K562 (cell line): Measurements from ENCODE around the gene SP6. TPM values are rescaled to one million over a fixed set of nuclear protein-coding genes. Genes with fewer than 3 reads are reported as not detected.
A peak's percentile ranks its signal among the peaks of the same experiment; 100 is the strongest.

Experiments
- BRF2 ChIP-seq: IDR thresholded peaks from 3 replicates; pipeline ENCODE4 v1.6.1; 2011; ENCODE audit warnings: borderline replicate concordance, mild to moderate bottlenecking; ENCODE audit not compliant: insufficient read length, insufficient read depth
- CBFA2T3 ChIP-seq: fragments of 450-650 bp; IDR thresholded peaks from 2 replicates; pipeline ENCODE4 v1.6.1; 2017
- ETV6 ChIP-seq, 3 experiments: fragments of 150-350 bp in 1 of 3; sonication (generic) in 1 of 3; formaldehyde crosslinking in 1 of 3; IDR thresholded peaks; 2 replicates each; pipeline versions ENCODE4 v1.6.1 to v1.8.0; 2014 to 2022; ENCODE audit warnings: borderline replicate concordance in 2 of 3, low read depth in 2 of 3, antibody characterized with exemption in 1 of 3, low read length in 1 of 3, mild to moderate bottlenecking in 1 of 3, missing genetic modification reagents in 1 of 3
- HLTF ChIP-seq: fragments of 450-650 bp; IDR thresholded peaks from 2 replicates; pipeline ENCODE4 v1.6.1; 2016
- ILK ChIP-seq: fragments of 450-650 bp; IDR thresholded peaks from 2 replicates; pipeline ENCODE4 v1.6.1; 2016; ENCODE audit warnings: missing genetic modification characterization, low read depth, mild to moderate bottlenecking, missing compliant biosample characterization, moderate library complexity, borderline replicate concordance
- MXD1 ChIP-seq: fragments of 250-450 bp; sonication (Bioruptor Pico); IDR thresholded peaks from 2 replicates; pipeline ENCODE4 v1.8.0; 2021; ENCODE audit warnings: borderline replicate concordance, mild to moderate bottlenecking, moderate library complexity; ENCODE audit not compliant: poor library complexity, severe bottlenecking
- NFATC3 ChIP-seq: fragments of 450-650 bp; IDR thresholded peaks from 2 replicates; pipeline ENCODE4 v1.6.1; 2017; ENCODE audit warnings: mild to moderate bottlenecking
- PTTG1 ChIP-seq: fragments of 450-650 bp; IDR thresholded peaks from 2 replicates; pipeline ENCODE4 v1.6.1; 2016; ENCODE audit warnings: low read depth, mild to moderate bottlenecking, missing genetic modification characterization, missing compliant biosample characterization
- RBM15 ChIP-seq: fragments of 200-400 bp; formaldehyde crosslinking; IDR thresholded peaks from 2 replicates; pipeline ENCODE4 v1.6.1; 2018; ENCODE audit warnings: mild to moderate bottlenecking, low read length, moderate library complexity; ENCODE audit not compliant: insufficient read depth
- RUNX1 ChIP-seq: sonication (generic); IDR thresholded peaks from 2 replicates; pipeline ENCODE4 v1.6.1; 2016; ENCODE audit warnings: antibody characterized with exemption, low read depth
- STAT6 ChIP-seq: sonication (generic); formaldehyde crosslinking; IDR thresholded peaks from 2 replicates; pipeline ENCODE4 v1.8.1; 2023; ENCODE audit warnings: mild to moderate bottlenecking, missing genetic modification reagents
- TEAD4 ChIP-seq, 2 experiments: sonication (generic) in 1 of 2; formaldehyde crosslinking in 1 of 2; IDR thresholded peaks; 2 replicates each; pipeline versions ENCODE4 v1.6.1 to v1.8.0; 2012 to 2022; ENCODE audit warnings: borderline replicate concordance in 1 of 2, inconsistent platforms in 1 of 2, low read length in 1 of 2, mild to moderate bottlenecking in 1 of 2, missing genetic modification reagents in 1 of 2
- U2AF2 ChIP-seq: fragments of 200-400 bp; formaldehyde crosslinking; optimal IDR thresholded peaks from 2 replicates; pipeline ENCODE3; 2017; ENCODE audit warnings: low read depth, mild to moderate bottlenecking, low read length
- YY1 ChIP-seq, 3 experiments: IDR thresholded peaks; 2 replicates each; pipeline ENCODE4 v1.6.1; 2011; ENCODE audit warnings: low read length in 2 of 3, mild to moderate bottlenecking in 2 of 3, moderate library complexity in 2 of 3, borderline replicate concordance in 1 of 3, control low read depth in 1 of 3, low read depth in 1 of 3; ENCODE audit not compliant: insufficient read depth in 3 of 3, insufficient replicate concordance in 2 of 3, control insufficient read depth in 1 of 3, insufficient read length in 1 of 3; ENCODE audit errors: extremely low read depth in 1 of 3
- ZHX1 ChIP-seq: fragments of 150-350 bp; conservative IDR thresholded peaks from 2 replicates; pipeline ENCODE4 v1.6.1; 2014; ENCODE audit warnings: low read length
- ZNF253 ChIP-seq: fragments of 250-450 bp; sonication (Bioruptor Pico); conservative IDR thresholded peaks from 2 replicates; pipeline ENCODE4 v1.6.1; 2021; ENCODE audit warnings: mild to moderate bottlenecking
- ZNF707 ChIP-seq: fragments of 250-450 bp; sonication (Bioruptor Pico); conservative IDR thresholded peaks from 2 replicates; pipeline ENCODE4 v1.8.0; 2022; ENCODE audit warnings: inconsistent platforms, mild to moderate bottlenecking, moderate library complexity
- polyA plus RNA-seq, 8 experiments: library from polyadenylated mRNA; depleted of rRNA in 4 of 8; stranded (reverse) in 5 of 8; unstranded in 3 of 8; fragments of >200 nt; fragmentation: Nextera tagmentation in 2 of 8; fragmentation: Illumina TruSeq in 1 of 8; extraction: Ambion mirVana in 2 of 8; extraction: Trizol in 1 of 8; gene quantifications; 2 replicates each; pipeline versions ENCODE4 v1.2.1 to v1.2.3, GENCODE V29; 2011 to 2014; ENCODE audit warnings: inconsistent platforms in 1 of 8, missing spikeins in 1 of 8
- total RNA-seq, 7 experiments: library from RNA; depleted of rRNA in 6 of 7; stranded (reverse); fragments of >200 nt in 6 of 7; fragmentation: Illumina TruSeq in 2 of 7; extraction: Trizol in 2 of 7; gene quantifications; 2 replicates each; pipeline versions ENCODE4 v1.2.1 to v1.2.3, GENCODE V29; 2011 to 2021; ENCODE audit warnings: low replicate concordance in 1 of 7
- TF ChIP-seq, protein P1 (sequence below): fragments of 450-650 bp; formaldehyde crosslinking; IDR thresholded peaks from 2 replicates; pipeline ENCODE4 v1.4.0; 2022; ENCODE audit warnings: missing genetic modification characterization

Gene SP6
- total and polyA plus RNA-seq, 9 of the 15 experiments (the other 6 are each of a cell fraction or from before 2014, with no cell fraction given), result 0.11 to 7.9 (median 2.2) TPM

GRCh38 chr17:47866941-47867340 lies 16.0 kb upstream of the SP6 start (continued):
- no peak for TF ChIP-seq YY1 (IDR thresholded peaks at IDR 0.05; ENCODE audit: borderline replicate concordance in 1 of 3, control insufficient read depth in 1 of 3, extremely low read depth in 1 of 3, insufficient read depth in 3 of 3, insufficient read length in 1 of 3, insufficient replicate concordance in 2 of 3, low read depth in 1 of 3, low read length in 2 of 3)
- TF ChIP-seq ZHX1, result no peak
- TF ChIP-seq CBFA2T3, result peak; percentile 100
- 0 out of 4 replicates have a peak, but pooled peaks of 1 of the 2 experiments have one; percentile 40 for TF ChIP-seq ETV6 (IDR thresholded peaks at IDR 0.05; ENCODE audit: borderline replicate concordance in 1 of 2, low read depth in 2 of 2, low read length in 1 of 2)
- no peak for TF ChIP-seq ETV6 (CRISPR knock-in tag; IDR thresholded peaks at IDR 0.05; ENCODE audit: borderline replicate concordance)
- no peak for TF ChIP-seq ILK (tag)
- no peak for TF ChIP-seq ZNF707 (CRISPR knock-in tag)
- TF ChIP-seq RBM15, result no peak
- TF ChIP-seq RUNX1, result peak; percentile 87; the same call in 1 of the 2 replicates
- TF ChIP-seq NFATC3, result no peak
- TF ChIP-seq, protein P1, sequence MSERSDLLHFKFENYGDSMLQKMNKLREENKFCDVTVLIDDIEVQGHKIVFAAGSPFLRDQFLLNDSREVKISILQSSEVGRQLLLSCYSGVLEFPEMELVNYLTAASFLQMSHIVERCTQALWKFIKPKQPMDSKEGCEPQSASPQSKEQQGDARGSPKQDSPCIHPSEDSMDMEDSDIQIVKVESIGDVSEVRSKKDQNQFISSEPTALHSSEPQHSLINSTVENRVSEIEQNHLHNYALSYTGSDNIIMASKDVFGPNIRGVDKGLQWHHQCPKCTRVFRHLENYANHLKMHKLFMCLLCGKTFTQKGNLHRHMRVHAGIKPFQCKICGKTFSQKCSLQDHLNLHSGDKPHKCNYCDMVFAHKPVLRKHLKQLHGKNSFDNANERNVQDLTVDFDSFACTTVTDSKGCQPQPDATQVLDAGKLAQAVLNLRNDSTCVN (CRISPR knock-in tag), result peak; percentile 78; the same call in 1 of the 2 replicates
- no peak for TF ChIP-seq MXD1 (CRISPR knock-in tag)
- TF ChIP-seq U2AF2, result no peak
- TF ChIP-seq TEAD4 (IDR thresholded peaks at IDR 0.05; ENCODE audit: low read length), result peak; percentile 99
- no peak for TF ChIP-seq TEAD4 (CRISPR knock-in tag; IDR thresholded peaks at IDR 0.05; ENCODE audit: borderline replicate concordance)
- no peak for TF ChIP-seq ZNF253 (CRISPR knock-in tag)
- TF ChIP-seq HLTF, result peak; percentile 93; the same call in 1 of the 2 replicates
- TF ChIP-seq PTTG1, result no peak
- TF ChIP-seq STAT6 (CRISPR knock-in tag), result no peak
- no peak for TF ChIP-seq BRF2
